Measurements from ENCODE around the gene PPP3CA.
"Not testable (repeated sequence)": the region's sequence is repeated elsewhere in the genome, so short reads cannot be mapped to it uniquely, and the experiment has no call there.

The PPP3CA gene

GRCh38 chr4:101035487-101035886 is 311.8 kb downstream of the PPP3CA start:
- no peak for DNase-seq

GRCh38 chr4:101033986-101034385 is 313.3 kb downstream of the PPP3CA start:
- DNase-seq: no peak

- no peak for DNase-seq
Observed at GRCh38 chr4:101032541-101032940, 314.8 kb downstream of the PPP3CA start.

- DNase-seq: no peak
Observed at GRCh38 chr4:101031971-101032370, 315.4 kb downstream of the PPP3CA start.

GRCh38 chr4:101028886-101029285 is 318.4 kb downstream of the PPP3CA start:
- no peak for DNase-seq

- DNase-seq: no peak
Observed at GRCh38 chr4:101027721-101028120, 319.6 kb downstream of the PPP3CA start.

- no peak for DNase-seq
Observed at GRCh38 chr4:101025755-101026154, 321.6 kb downstream of the PPP3CA start.

- no peak for DNase-seq
Observed at GRCh38 chr4:101022151-101023024, 324.9 kb downstream of the PPP3CA start.

- no peak for DNase-seq
Observed at GRCh38 chr4:101020956-101021355, 326.4 kb downstream of the PPP3CA start.

- no peak for DNase-seq
Observed at GRCh38 chr4:101019941-101020401, 327.4 kb downstream of the PPP3CA start.

- DNase-seq: no peak
Observed at GRCh38 chr4:101019313-101019712, 328.0 kb downstream of the PPP3CA start.

GRCh38 chr4:101018836-101019235 is 328.5 kb downstream of the PPP3CA start:
- DNase-seq: no peak

GRCh38 chr4:101014417-101014816 is 332.9 kb downstream of the PPP3CA start:
- DNase-seq: no peak

GRCh38 chr4:101010987-101011386 is 336.3 kb downstream of the PPP3CA start:
- no peak for DNase-seq

- no peak for DNase-seq
Observed at GRCh38 chr4:101009471-101009870, 337.9 kb downstream of the PPP3CA start.

GRCh38 chr4:101008503-101008902 is 338.8 kb downstream of the PPP3CA start:
- no peak for DNase-seq

- no peak for DNase-seq
Observed at GRCh38 chr4:101005659-101006058, 341.7 kb downstream of the PPP3CA start.

GRCh38 chr4:101000496-101000895 is 346.8 kb downstream of the PPP3CA start:
- no peak for DNase-seq

GRCh38 chr4:100995671-100996070 is 351.7 kb downstream of the PPP3CA start:
- DNase-seq: no peak

- not testable (repeated sequence) for DNase-seq
Observed at GRCh38 chr4:100995002-100995401, 352.3 kb downstream of the PPP3CA start.

GRCh38 chr4:100991332-100992069 is 355.8 kb downstream of the PPP3CA start:
- DNase-seq: not testable (repeated sequence)

GRCh38 chr4:100989401-100989800 is 357.9 kb downstream of the PPP3CA start:
- DNase-seq: no peak

GRCh38 chr4:100988876-100989275 is 358.4 kb downstream of the PPP3CA start:
- DNase-seq: no peak

GRCh38 chr4:100986360-100986868 is 360.9 kb downstream of the PPP3CA start:
- DNase-seq: no peak

Data from NCI-H1694 (cell line).